ENCODE measurements around the gene ARSB. TPM values are rescaled to one million over a fixed set of nuclear protein-coding genes. Genes with fewer than 3 reads are reported as not detected.

The ARSB gene
- total RNA-seq, 1 experiment from 2014 or later, result 5.2 TPM

DNA sequence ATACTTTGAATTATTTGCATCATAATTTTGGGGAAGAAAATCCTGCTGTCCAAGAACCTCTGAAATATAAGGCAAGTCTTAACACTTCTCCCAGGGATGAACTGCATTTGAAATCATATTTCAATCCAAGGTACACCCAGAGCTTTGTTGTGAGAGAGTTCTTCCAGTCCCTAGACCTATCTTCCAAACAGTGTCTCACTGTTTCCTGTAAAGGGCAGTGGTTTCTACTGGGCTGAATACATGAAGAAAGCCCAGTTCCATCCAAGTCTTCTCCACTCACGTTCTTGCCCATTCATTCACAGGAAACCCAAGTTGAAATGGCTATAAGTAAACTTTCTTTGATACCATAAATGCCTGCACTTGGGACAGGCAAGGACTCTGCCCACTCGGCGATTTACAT, 228.3 kb downstream of the ARSB start:
- Mint-ChIP-seq H3K27me3 (ENCODE audit: insufficient read depth, unreplicated experiment) (no peaks in the 10 kb centered on the region), H3K4me1 (ENCODE audit: insufficient read depth, unreplicated experiment) (peaks cover 11% of the 10 kb centered on the region), H3K9me3 (ENCODE audit: unreplicated experiment) (no peaks in the 10 kb centered on the region), H3K4me3 (ENCODE audit: unreplicated experiment) (no peak overlapping the region), H3K27ac (ENCODE audit: low read depth, unreplicated experiment) (no peak overlapping the region), H3K36me3 (ENCODE audit: insufficient read depth, unreplicated experiment) (no peaks in the 10 kb centered on the region)
- TF ChIP-seq, protein P1, sequence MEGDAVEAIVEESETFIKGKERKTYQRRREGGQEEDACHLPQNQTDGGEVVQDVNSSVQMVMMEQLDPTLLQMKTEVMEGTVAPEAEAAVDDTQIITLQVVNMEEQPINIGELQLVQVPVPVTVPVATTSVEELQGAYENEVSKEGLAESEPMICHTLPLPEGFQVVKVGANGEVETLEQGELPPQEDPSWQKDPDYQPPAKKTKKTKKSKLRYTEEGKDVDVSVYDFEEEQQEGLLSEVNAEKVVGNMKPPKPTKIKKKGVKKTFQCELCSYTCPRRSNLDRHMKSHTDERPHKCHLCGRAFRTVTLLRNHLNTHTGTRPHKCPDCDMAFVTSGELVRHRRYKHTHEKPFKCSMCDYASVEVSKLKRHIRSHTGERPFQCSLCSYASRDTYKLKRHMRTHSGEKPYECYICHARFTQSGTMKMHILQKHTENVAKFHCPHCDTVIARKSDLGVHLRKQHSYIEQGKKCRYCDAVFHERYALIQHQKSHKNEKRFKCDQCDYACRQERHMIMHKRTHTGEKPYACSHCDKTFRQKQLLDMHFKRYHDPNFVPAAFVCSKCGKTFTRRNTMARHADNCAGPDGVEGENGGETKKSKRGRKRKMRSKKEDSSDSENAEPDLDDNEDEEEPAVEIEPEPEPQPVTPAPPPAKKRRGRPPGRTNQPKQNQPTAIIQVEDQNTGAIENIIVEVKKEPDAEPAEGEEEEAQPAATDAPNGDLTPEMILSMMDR (IDR thresholded peaks at IDR 0.05; ENCODE audit: unreplicated experiment), result no peak
- no TSS peak for BruUV-seq (replicated peaks)
- CTCF ChIA-PET, result no interaction called here
- POLR2A ChIA-PET, result interaction anchor here (0.7 to 1.1 kb wide), 2 partner anchors 89 to 877 kb away, joined by 3 read pairs; no protein-coding TSS in a partner anchor
- DNase-seq (ENCODE audit: unreplicated experiment), result no peak
- intact Hi-C loops (cut with micrococcal nuclease), result no loop called here

DNA sequence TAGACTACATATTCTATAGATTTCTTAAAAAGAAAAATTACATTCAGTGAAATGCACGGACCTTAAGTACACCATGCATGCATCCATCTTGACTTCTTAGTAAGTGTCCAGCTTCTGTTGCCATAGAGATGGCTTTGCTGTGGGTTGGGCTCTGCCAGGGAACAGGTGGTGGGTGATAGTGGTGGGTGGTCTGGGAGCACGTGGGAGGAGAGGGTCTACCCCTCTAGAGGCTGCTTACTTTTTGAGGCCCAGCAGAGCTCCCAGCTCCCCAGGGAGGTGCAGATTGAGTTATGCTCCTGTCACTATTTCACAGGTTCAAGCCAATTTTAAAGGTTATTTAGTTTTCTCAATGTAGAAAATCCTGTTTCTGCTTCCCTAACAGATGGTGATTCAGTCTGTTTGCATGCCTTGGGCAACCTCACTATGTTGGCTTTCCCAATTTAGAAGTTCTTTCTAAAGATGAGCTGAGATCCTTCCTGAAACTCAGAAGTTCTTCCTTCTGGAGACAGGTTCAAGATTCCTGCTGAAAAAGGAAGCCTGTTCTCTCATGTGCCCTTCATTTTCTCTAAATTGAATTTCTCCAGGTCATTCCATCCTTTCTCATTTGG, 229.2 kb downstream of the ARSB start:
- no peak overlapping the region for H3K27ac Mint-ChIP-seq (ENCODE audit: low read depth, unreplicated experiment)
- H3K27me3 Mint-ChIP-seq (ENCODE audit: insufficient read depth, unreplicated experiment), result no peaks in the 10 kb centered on the region
- BruUV-seq (replicated peaks), result no TSS peak
- no peaks in the 10 kb centered on the region for H3K9me3 Mint-ChIP-seq (ENCODE audit: unreplicated experiment)
- H3K36me3 Mint-ChIP-seq (ENCODE audit: insufficient read depth, unreplicated experiment), result no peaks in the 10 kb centered on the region
- CTCF ChIA-PET, result interaction anchor here (0.6 kb wide), 2 partner anchors 286 to 287 kb away, joined by 3 read pairs; no protein-coding TSS in a partner anchor
- TF ChIP-seq, protein P1 (IDR thresholded peaks at IDR 0.05; ENCODE audit: unreplicated experiment), result no peak
- peaks cover 15% of the 10 kb centered on the region for H3K4me1 Mint-ChIP-seq (ENCODE audit: insufficient read depth, unreplicated experiment)
- POLR2A ChIA-PET, result interaction anchor here (1.1 to 1.7 kb wide), 2 partner anchors 10 to 89 kb away, joined by 3 to 5 read pairs; no protein-coding TSS in a partner anchor
- no peak overlapping the region for H3K4me3 Mint-ChIP-seq (ENCODE audit: unreplicated experiment)
- intact Hi-C loops (cut with micrococcal nuclease), result no loop called here
- DNase-seq (ENCODE audit: unreplicated experiment), result no peak

GRCh38 chr5:78754655-78755054, 230.5 kb downstream of the ARSB start:
- no peak for DNase-seq (ENCODE audit: unreplicated experiment)
- TF ChIP-seq, protein P1 (IDR thresholded peaks at IDR 0.05; ENCODE audit: unreplicated experiment), result no peak
- no TSS peak for BruUV-seq (replicated peaks)

DNA sequence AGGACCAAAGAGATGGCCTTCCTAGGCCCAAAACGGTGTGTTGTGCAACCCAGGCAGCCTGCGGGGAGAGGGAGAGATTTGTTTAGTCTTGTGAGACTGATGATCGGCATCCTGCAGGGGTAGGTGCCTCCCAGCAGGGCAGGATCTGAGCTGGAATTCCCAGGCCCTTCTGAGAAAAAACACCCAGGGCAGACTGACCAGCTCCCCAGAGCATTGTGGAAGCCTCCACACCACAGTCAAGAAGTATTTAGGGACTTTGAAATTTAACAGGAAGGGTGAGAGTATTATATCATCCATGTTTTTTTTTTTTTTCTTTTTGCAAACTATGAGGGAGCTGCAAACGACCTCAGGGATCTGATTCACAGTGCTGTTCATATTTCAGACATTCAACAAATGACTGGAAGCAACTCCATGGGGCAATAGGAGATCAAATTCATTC, 232.0 kb downstream of the ARSB start:
- no peaks in the 10 kb centered on the region for H3K9me3 Mint-ChIP-seq (ENCODE audit: unreplicated experiment)
- BruUV-seq (replicated peaks), result no TSS peak
- H3K4me1 Mint-ChIP-seq (ENCODE audit: insufficient read depth, unreplicated experiment), result peaks cover 15% of the 10 kb centered on the region
- intact Hi-C loops (cut with micrococcal nuclease), result no loop called here
- CTCF ChIA-PET, result interaction anchor here (0.6 kb wide), 1 partner anchor 770 kb away, joined by 3 read pairs; no protein-coding TSS in a partner anchor
- no peak overlapping the region for H3K4me3 Mint-ChIP-seq (ENCODE audit: unreplicated experiment)
- TF ChIP-seq, protein P1 (IDR thresholded peaks at IDR 0.05; ENCODE audit: unreplicated experiment), result no peak
- DNase-seq (ENCODE audit: unreplicated experiment), result peak; percentile 13
- H3K27me3 Mint-ChIP-seq (ENCODE audit: insufficient read depth, unreplicated experiment), result no peaks in the 10 kb centered on the region
- POLR2A ChIA-PET, result no interaction called here
- H3K27ac Mint-ChIP-seq (ENCODE audit: low read depth, unreplicated experiment), result no peak overlapping the region
- H3K36me3 Mint-ChIP-seq (ENCODE audit: insufficient read depth, unreplicated experiment), result no peaks in the 10 kb centered on the region

More at GRCh38 chr5:78754655-78755054, 230.5 kb downstream of the ARSB start:
- ChIA-PET POLR2A (interaction anchor here (0.5 to 1.7 kb wide), 2 partner anchors 9 to 59 kb away, joined by 3 to 5 read pairs; no protein-coding TSS in a partner anchor), CTCF (interaction anchor here (0.6 to 0.7 kb wide), 2 partner anchors 128 to 289 kb away, joined by 3 to 5 read pairs; no protein-coding TSS in a partner anchor)
- Mint-ChIP-seq H3K27ac (ENCODE audit: low read depth, unreplicated experiment) (no peak overlapping the region), H3K4me1 (ENCODE audit: insufficient read depth, unreplicated experiment) (peaks cover 15% of the 10 kb centered on the region), H3K4me3 (ENCODE audit: unreplicated experiment) (no peak overlapping the region), H3K27me3 (ENCODE audit: insufficient read depth, unreplicated experiment) (no peaks in the 10 kb centered on the region), H3K36me3 (ENCODE audit: insufficient read depth, unreplicated experiment) (no peaks in the 10 kb centered on the region), H3K9me3 (ENCODE audit: unreplicated experiment) (no peaks in the 10 kb centered on the region)
- intact Hi-C loops (cut with micrococcal nuclease), result no loop called here
